IMR-90 (cell line): Measurements from ENCODE around the gene DNAH3. TPM values are rescaled to one million over a fixed set of nuclear protein-coding genes. Genes with fewer than 3 reads are reported as not detected.

Experiments
- ATAC-seq: fragments of 200-7000 bp; cut with Tn5 transposase; 2 replicates; pipeline ENCODE4 v1.9.1; 2020; ENCODE audit warnings: low read depth, mild to moderate bottlenecking, moderate library complexity
- BruUV-seq: library from RNA; stranded (reverse); fragments of 400-500 nt; replicated peaks from 2 replicates; lab custom pipeline; 2021; lab: Mats Ljungman, UMichigan
- CTCF ChIA-PET: fragments of 300-600 bp; formaldehyde crosslinking; extraction: SDS; loops from one replicate; lab custom pipeline; 2021; ENCODE audit warnings: antibody characterized with exemption; lab: Yijun Ruan, JAX
- POLR2A ChIA-PET: fragments of 300-600 bp; sonication (Branson Sonifier 250); formaldehyde crosslinking; loops from one replicate; lab custom pipeline; 2022; ENCODE audit warnings: antibody characterized with exemption; ENCODE audit not compliant: unreplicated experiment; lab: Charles Lee
- DNase-seq: peaks from one replicate; pipeline ENCODE4 v3.0.0; 2013
- H2AFZ ChIP-seq: replicated peaks from 2 replicates; pipeline ENCODE3; 2013; ENCODE audit warnings: low read length, mild to moderate bottlenecking; ENCODE audit not compliant: poor library complexity
- H2AK5ac ChIP-seq: 2 replicates; pipeline ENCODE4 v1.6.1; 2013; ENCODE audit warnings: low read depth, low read length, inconsistent platforms
- H2AK9ac ChIP-seq: replicated peaks from 2 replicates; pipeline ENCODE3; 2013; ENCODE audit warnings: mild to moderate bottlenecking, low read depth, low read length, moderate library complexity; ENCODE audit not compliant: poor library complexity
- H2BK120ac ChIP-seq: 2 replicates; pipeline ENCODE4 v1.6.1; 2013; ENCODE audit warnings: low read depth, low read length, inconsistent platforms
- H2BK15ac ChIP-seq: 3 replicates; pipeline ENCODE4 v1.6.1; 2013; ENCODE audit warnings: low read depth, low read length, inconsistent platforms
- H2BK20ac ChIP-seq: 2 replicates; pipeline ENCODE4 v1.6.1; 2013; ENCODE audit warnings: low read depth, mild to moderate bottlenecking, inconsistent platforms, low read length, moderate library complexity
- H2BK5ac ChIP-seq: 2 replicates; pipeline ENCODE4 v1.6.1; 2013; ENCODE audit warnings: mild to moderate bottlenecking, low read depth, low read length, inconsistent platforms; ENCODE audit not compliant: poor library complexity, severe bottlenecking
- H3K14ac ChIP-seq: replicated peaks from 2 replicates; pipeline ENCODE4 v1.6.1; 2013; ENCODE audit warnings: low read depth, low read length, inconsistent platforms
- H3K18ac ChIP-seq: 2 replicates; pipeline ENCODE4 v1.6.1; 2013; ENCODE audit warnings: low read depth, low read length, control low read depth
- H3K23ac ChIP-seq: 2 replicates; pipeline ENCODE4 v1.6.1; 2013; ENCODE audit warnings: low read depth, low read length, inconsistent platforms
- H3K27ac ChIP-seq: 2 replicates; pipeline ENCODE4 v1.5.1; 2013; ENCODE audit warnings: mild to moderate bottlenecking, control low read depth, low read length; ENCODE audit not compliant: insufficient read depth
- H3K27me3 ChIP-seq: 2 replicates; pipeline ENCODE4 v1.6.1; 2013; ENCODE audit warnings: low read length; ENCODE audit not compliant: control insufficient read depth, insufficient read depth
- H3K36me3 ChIP-seq: 2 replicates; pipeline ENCODE4 v1.6.1; 2013; ENCODE audit warnings: low read length, mixed read lengths; ENCODE audit not compliant: control insufficient read depth, insufficient read depth
- H3K4ac ChIP-seq: 2 replicates; pipeline ENCODE4 v1.6.1; 2013; ENCODE audit warnings: low read depth, low read length, inconsistent platforms
- H3K4me1 ChIP-seq: 2 replicates; pipeline ENCODE4 v1.6.1; 2013; ENCODE audit warnings: low read length, mixed read lengths; ENCODE audit not compliant: control insufficient read depth, insufficient read depth
- H3K4me2 ChIP-seq: 2 replicates; pipeline ENCODE4 v1.6.1; 2013; ENCODE audit warnings: low read depth, mild to moderate bottlenecking, control low read depth, low read length, moderate library complexity
- H3K4me3 ChIP-seq: 2 replicates; pipeline ENCODE4 v1.5.1; 2013; ENCODE audit warnings: low read depth, mild to moderate bottlenecking, control low read depth, low read length, moderate library complexity; ENCODE audit not compliant: insufficient read depth
- H3K56ac ChIP-seq: 2 replicates; pipeline ENCODE4 v1.6.1; 2013; ENCODE audit warnings: low read length, inconsistent platforms; ENCODE audit not compliant: insufficient read depth; ENCODE audit errors: extremely low read depth
- H3K79me1 ChIP-seq, 2 experiments: 2 replicates each; pipeline ENCODE4 v1.6.1; 2013; ENCODE audit warnings: low read length in 2 of 2, inconsistent platforms in 1 of 2, low read depth in 1 of 2
- H3K9ac ChIP-seq: 2 replicates; pipeline ENCODE4 v1.6.1; 2013; ENCODE audit warnings: low read depth, low read length, control low read depth
- H3K9me1 ChIP-seq: 2 replicates; pipeline ENCODE4 v1.6.1; 2013; ENCODE audit warnings: low read length, inconsistent platforms; ENCODE audit not compliant: insufficient read depth
- H3K9me3 ChIP-seq: 2 replicates; pipeline ENCODE4 v1.6.1; 2013; ENCODE audit warnings: low read length; ENCODE audit not compliant: control insufficient read depth, insufficient read depth
- H4K20me1 ChIP-seq: 2 replicates; pipeline ENCODE4 v1.6.1; 2013; ENCODE audit warnings: low read length, inconsistent platforms; ENCODE audit not compliant: insufficient read depth
- H4K5ac ChIP-seq: 2 replicates; pipeline ENCODE4 v1.6.1; 2013; ENCODE audit warnings: mild to moderate bottlenecking, low read depth, low read length, control low read depth
- H4K8ac ChIP-seq, 2 experiments: 2 replicates each; pipeline ENCODE4 v1.6.1; 2013; ENCODE audit warnings: low read depth in 2 of 2, low read length in 2 of 2, control low read depth in 1 of 2, inconsistent platforms in 1 of 2
- H4K91ac ChIP-seq: 2 replicates; pipeline ENCODE4 v1.6.1; 2013; ENCODE audit warnings: low read depth, low read length, inconsistent platforms; ENCODE audit not compliant: insufficient read depth
- CEBPB ChIP-seq: IDR thresholded peaks from 2 replicates; pipeline ENCODE4 v1.6.1; 2012; ENCODE audit warnings: low read depth, low read length, improper control_type of control experiment
- MXI1 ChIP-seq: IDR thresholded peaks from 2 replicates; pipeline ENCODE4 v1.6.1; 2012; ENCODE audit warnings: low read depth, mild to moderate bottlenecking, low read length, moderate library complexity, borderline replicate concordance
- NFE2L2 ChIP-seq: fragments of 150-350 bp; IDR thresholded peaks from 2 replicates; pipeline ENCODE4 v1.6.1; 2016; ENCODE audit warnings: low read depth, mild to moderate bottlenecking, low read length
- RCOR1 ChIP-seq: IDR thresholded peaks from 2 replicates; pipeline ENCODE4 v1.6.1; 2012; ENCODE audit warnings: mild to moderate bottlenecking, low read length, improper control_type of control experiment; ENCODE audit not compliant: insufficient replicate concordance
- RFX5 ChIP-seq: IDR thresholded peaks from 2 replicates; pipeline ENCODE4 v1.8.0; 2012; ENCODE audit warnings: low read depth, mild to moderate bottlenecking, low read length, moderate library complexity
- USF2 ChIP-seq: fragments of 150-350 bp; IDR thresholded peaks from 2 replicates; pipeline ENCODE4 v1.6.1; 2017; ENCODE audit warnings: mild to moderate bottlenecking, antibody characterized with exemption, low read length, low read depth
- WGBS, 2 experiments: methylation state at CpG; one replicate each; pipeline versions ENCODE4 v1.1.5 to v1.1.7; 2013; ENCODE audit warnings: missing lambda C conversion rate in 2 of 2; ENCODE audit not compliant: insufficient read length in 1 of 2; ENCODE audit errors: extremely low coverage in 2 of 2; 5-methylcytosine and 5-hydroxymethylcytosine counted together
- dilution Hi-C: fragments of 300-500 bp; cut with HindIII; formaldehyde crosslinking; loops from one replicate; pipeline ENCODE4 v1.14.3; 2018; ENCODE audit warnings: low sequenced_read_pairs; ENCODE audit not compliant: unreplicated experiment
- in situ Hi-C: fragments of 300-500 bp; cut with MboI; formaldehyde crosslinking; loops from 3 replicates; pipeline ENCODE4 v1.14.3; 2019; ENCODE audit warnings: low sequenced_read_pairs, inconsistent platforms, mixed read lengths
- intact Hi-C: fragments of 100-400 bp; cut with micrococcal nuclease; formaldehyde crosslinking; loops from 2 replicates; pipeline ENCODE4 v1.10.0; 2022
- polyA plus RNA-seq, 3 experiments: library from polyadenylated mRNA; depleted of rRNA; stranded (reverse); fragments of >200 nt; gene quantifications; 2 replicates each; pipeline ENCODE4 v1.2.3, GENCODE V29; 2012; ENCODE audit warnings: low replicate concordance in 1 of 3
- total RNA-seq: library from RNA; depleted of rRNA; stranded (reverse); fragments of >200 nt; gene quantifications from 2 replicates; pipeline ENCODE4 v1.2.3, GENCODE V29; 2012

The DNAH3 gene
- total and polyA plus RNA-seq, 2 of the 4 experiments (the other 2 are of a cell fraction) = not detected

GRCh38 chr16:20920799-20921198 lies 229.8 kb downstream of the DNAH3 start:
- H4K91ac ChIP-seq = no peak overlapping the region
- no peak overlapping the region for H3K9ac ChIP-seq
- H2BK120ac ChIP-seq = no peak overlapping the region
- TF ChIP-seq USF2 (no peak), CEBPB (no peak), NFE2L2 (no peak), RFX5 (no peak), RCOR1 (no peak), MXI1 (no peak)
- POLR2A ChIA-PET = no interaction called here
- no peak overlapping the region for H2AFZ ChIP-seq
- no peak overlapping the region for H3K4me3 ChIP-seq
- peaks cover 2% of the 10 kb centered on the region; the same call in 1 of the 2 replicates for H3K4me1 ChIP-seq
- H3K4ac ChIP-seq = no peak overlapping the region
- intact Hi-C loops (no loop called here), dilution Hi-C loops (no loop called here), in situ Hi-C loops (no loop called here)
- no peak overlapping the region for H3K4me2 ChIP-seq
- no peak overlapping the region for H3K23ac ChIP-seq
- peaks cover 7% of the 10 kb centered on the region for H3K36me3 ChIP-seq
- H3K9me1 ChIP-seq = peaks cover 3% of the 10 kb centered on the region; the same call in 1 of the 2 replicates
- no peak overlapping the region for H3K18ac ChIP-seq
- H2AK5ac ChIP-seq = no peak overlapping the region
- no CpG with 5 or more reads among the region's 2 CpGs for WGBS, 2 experiments
- H4K8ac ChIP-seq = no peak overlapping the region
- no peak overlapping the region for H2BK15ac ChIP-seq
- no TSS peak for BruUV-seq
- no peak overlapping the region for H3K27ac ChIP-seq
- H4K20me1 ChIP-seq = no peaks in the 10 kb centered on the region
- CTCF ChIA-PET = no interaction called here
- no peak overlapping the region for H2AK9ac ChIP-seq
- no peak for DNase-seq
- H3K14ac ChIP-seq = no peak overlapping the region
- no peaks in the 10 kb centered on the region for H3K9me3 ChIP-seq
- H2BK20ac ChIP-seq = no peak overlapping the region
- no peaks in the 10 kb centered on the region for H3K27me3 ChIP-seq
- no peak overlapping the region for H2BK5ac ChIP-seq
- no peak for ATAC-seq
- H3K79me1 ChIP-seq = no peaks in the 10 kb centered on the region
- H4K5ac ChIP-seq = no peak overlapping the region
- no peak overlapping the region for H3K56ac ChIP-seq
